ENCODE data around the gene RCVRN. TPM values are rescaled to one million over a fixed set of nuclear protein-coding genes. Genes with fewer than 3 reads are reported as not detected.

The RCVRN gene
- total and polyA plus RNA-seq, 12 donors, result 0.11 to 0.66 (median 0.29) TPM; not detected in 3

GRCh38 chr17:9944704-9945103, 39.6 kb upstream of the RCVRN start:
- Histone ChIP-seq H3K4me3 (no peak overlapping the region), H3K36me3 (peaks cover 0 to 78% (median 14%) of the 10 kb centered on the region in 9 donors), H3K9me3 (no peaks in the 10 kb centered on the region), H3K27me3 (no peaks in the 10 kb centered on the region), H3K27ac (no peak overlapping the region), H3K4me1 (no peaks in the 10 kb centered on the region)
- no peak for DNase-seq
- intact Hi-C loops (cut with DNase I), result no loop called here
- WGBS, 2 donors, result 55 to 62% methylated on average over 7 of the region's 7 CpGs
- no peak for ATAC-seq
- TF ChIP-seq CTCF (IDR thresholded peaks at IDR 0.05), result no peak

DNA sequence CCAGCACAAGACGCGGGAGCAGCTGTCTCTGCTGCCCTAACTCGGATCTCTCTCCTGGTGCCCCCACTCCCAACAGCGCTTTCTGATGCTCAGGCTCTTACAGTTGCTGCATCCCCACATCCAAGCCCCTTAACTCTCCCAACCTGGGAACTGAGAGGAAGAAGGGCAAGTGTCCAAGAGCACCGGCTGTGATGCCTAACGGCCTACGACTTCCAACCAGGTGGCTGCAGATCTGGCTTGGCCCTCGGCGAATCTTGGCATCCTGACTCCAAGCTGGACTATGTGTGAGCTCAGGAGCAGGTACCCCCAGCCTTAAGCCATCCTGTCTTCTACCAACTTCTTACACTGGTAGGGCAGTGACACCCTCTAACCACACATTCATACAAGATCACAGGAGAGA, 38.3 kb upstream of the RCVRN start:
- Histone ChIP-seq H3K4me1 (no peaks in the 10 kb centered on the region), H3K27me3 (no peaks in the 10 kb centered on the region), H3K9me3 (peaks cover 0 to 11% (median 0%) of the 10 kb centered on the region in 11 donors), H3K4me3 (no peak overlapping the region), H3K27ac (no peak overlapping the region), H3K36me3 (peaks cover 0 to 92% (median 21%) of the 10 kb centered on the region in 9 donors)
- DNase-seq (no peak), ATAC-seq (no peak)
- 78 to 84% methylated on average over 9 of the region's 9 CpGs for WGBS, 2 donors
- intact Hi-C loops (cut with DNase I), result no loop called here
- no peak for TF ChIP-seq CTCF (IDR thresholded peaks at IDR 0.05)

GRCh38 chr17:9942885-9943284, 37.8 kb upstream of the RCVRN start:
- Histone ChIP-seq H3K27ac (no peak overlapping the region), H3K4me1 (no peaks in the 10 kb centered on the region), H3K27me3 (no peaks in the 10 kb centered on the region), H3K36me3 (peaks cover 0 to 94% (median 21%) of the 10 kb centered on the region in 9 donors), H3K9me3 (peaks cover 0 to 15% (median 0%) of the 10 kb centered on the region in 11 donors), H3K4me3 (no peak overlapping the region)
- ATAC-seq, result no peak
- intact Hi-C loops (cut with DNase I), result no loop called here
- WGBS, 2 donors, result 69 to 71% methylated on average over 13 of the region's 13 CpGs
- no peak for DNase-seq
- no peak for TF ChIP-seq CTCF (IDR thresholded peaks at IDR 0.05)

GRCh38 chr17:9941305-9941704, 36.2 kb upstream of the RCVRN start:
- DNase-seq (no peak), ATAC-seq (no peak)
- Histone ChIP-seq H3K27me3 (no peaks in the 10 kb centered on the region), H3K4me1 (peaks cover 0 to 14% (median 10%) of the 10 kb centered on the region in 9 donors), H3K9me3 (peaks cover 0 to 17% (median 0%) of the 10 kb centered on the region in 11 donors), H3K4me3 (no peak overlapping the region), H3K36me3 (peaks cover 0 to 100% (median 21%) of the 10 kb centered on the region in 9 donors), H3K27ac (no peak overlapping the region)
- 92 to 93% methylated on average over 13 of the region's 13 CpGs for WGBS, 2 donors
- no peak for TF ChIP-seq CTCF (IDR thresholded peaks at IDR 0.05)
- intact Hi-C loops (cut with DNase I), result no loop called here

Data from heart right ventricle (tissue), 16 donors.